ENCODE data around the gene OR11H6.
"Not testable (repeated sequence)": the region's sequence is repeated elsewhere in the genome, so short reads cannot be mapped to it uniquely, and the experiment has no call there.

Gene OR11H6, protein sequence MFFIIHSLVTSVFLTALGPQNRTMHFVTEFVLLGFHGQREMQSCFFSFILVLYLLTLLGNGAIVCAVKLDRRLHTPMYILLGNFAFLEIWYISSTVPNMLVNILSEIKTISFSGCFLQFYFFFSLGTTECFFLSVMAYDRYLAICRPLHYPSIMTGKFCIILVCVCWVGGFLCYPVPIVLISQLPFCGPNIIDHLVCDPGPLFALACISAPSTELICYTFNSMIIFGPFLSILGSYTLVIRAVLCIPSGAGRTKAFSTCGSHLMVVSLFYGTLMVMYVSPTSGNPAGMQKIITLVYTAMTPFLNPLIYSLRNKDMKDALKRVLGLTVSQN

DNA sequence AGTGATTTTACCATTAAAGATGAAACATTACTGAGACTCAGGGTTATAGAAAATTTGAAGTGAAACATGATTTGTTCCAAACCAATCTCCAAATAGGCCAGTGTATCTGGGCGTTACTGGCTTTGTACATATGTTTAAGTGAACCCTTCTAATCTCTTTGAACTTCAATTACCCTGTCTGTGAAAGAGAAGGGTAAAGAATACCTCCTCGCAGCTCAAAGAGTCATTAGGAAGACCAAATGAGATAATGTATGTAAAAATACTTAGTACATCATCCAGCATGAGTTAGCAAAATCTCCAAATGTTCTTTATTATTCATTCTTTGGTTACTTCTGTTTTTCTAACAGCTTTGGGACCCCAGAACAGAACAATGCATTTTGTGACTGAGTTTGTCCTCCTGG is at the start of gene OR11H6:
Gene OR11H6, plus strand, starts transcription at position 301 of the 400 bp plus-strand sequence. Its CDS starts 0 bp downstream, at position 301.
- Mint-ChIP-seq H3K4me3 (no peak within 1 kb of the TSS), H3K27me3 (ENCODE audit: low read depth) (no peaks in the 10 kb centered on the region), H3K27ac (no peak within 1 kb of the TSS), H3K9me3 (peaks cover 28% of the 10 kb centered on the region), H3K4me1 (no peaks in the 10 kb centered on the region), H3K36me3 (ENCODE audit: low read depth) (no peaks in the 10 kb centered on the region)
- TF ChIP-seq, protein P1, sequence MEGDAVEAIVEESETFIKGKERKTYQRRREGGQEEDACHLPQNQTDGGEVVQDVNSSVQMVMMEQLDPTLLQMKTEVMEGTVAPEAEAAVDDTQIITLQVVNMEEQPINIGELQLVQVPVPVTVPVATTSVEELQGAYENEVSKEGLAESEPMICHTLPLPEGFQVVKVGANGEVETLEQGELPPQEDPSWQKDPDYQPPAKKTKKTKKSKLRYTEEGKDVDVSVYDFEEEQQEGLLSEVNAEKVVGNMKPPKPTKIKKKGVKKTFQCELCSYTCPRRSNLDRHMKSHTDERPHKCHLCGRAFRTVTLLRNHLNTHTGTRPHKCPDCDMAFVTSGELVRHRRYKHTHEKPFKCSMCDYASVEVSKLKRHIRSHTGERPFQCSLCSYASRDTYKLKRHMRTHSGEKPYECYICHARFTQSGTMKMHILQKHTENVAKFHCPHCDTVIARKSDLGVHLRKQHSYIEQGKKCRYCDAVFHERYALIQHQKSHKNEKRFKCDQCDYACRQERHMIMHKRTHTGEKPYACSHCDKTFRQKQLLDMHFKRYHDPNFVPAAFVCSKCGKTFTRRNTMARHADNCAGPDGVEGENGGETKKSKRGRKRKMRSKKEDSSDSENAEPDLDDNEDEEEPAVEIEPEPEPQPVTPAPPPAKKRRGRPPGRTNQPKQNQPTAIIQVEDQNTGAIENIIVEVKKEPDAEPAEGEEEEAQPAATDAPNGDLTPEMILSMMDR (IDR thresholded peaks at IDR 0.05; ENCODE audit: unreplicated experiment in 3 of 3): no peak

DNA sequence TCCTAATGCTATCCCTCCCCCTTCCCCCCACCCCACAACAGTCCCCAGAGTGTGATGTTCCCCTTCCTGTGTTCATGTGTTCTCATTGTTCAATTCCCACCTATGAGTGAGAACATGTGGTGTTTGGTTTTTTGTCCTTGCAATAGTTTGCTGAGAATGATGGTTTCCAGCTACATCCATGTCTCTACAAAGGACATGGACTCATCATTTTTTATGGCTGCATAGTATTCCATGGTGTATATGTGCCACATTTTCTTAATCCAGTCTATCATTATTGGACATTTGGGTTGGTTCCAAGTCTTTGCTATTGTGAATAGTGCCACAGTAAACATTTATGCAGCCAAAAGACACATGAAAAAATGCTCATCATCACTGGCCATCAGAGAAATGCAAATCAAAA is 49.3 kb upstream of the OR11H6 start:
- H3K9me3 Mint-ChIP-seq: peaks cover 34% of the 10 kb centered on the region
- H3K27ac Mint-ChIP-seq; H3K4me1 Mint-ChIP-seq; H3K4me3 Mint-ChIP-seq; H3K27me3 Mint-ChIP-seq (ENCODE audit: low read depth); H3K36me3 Mint-ChIP-seq (ENCODE audit: low read depth): not testable (repeated sequence)

DNA sequence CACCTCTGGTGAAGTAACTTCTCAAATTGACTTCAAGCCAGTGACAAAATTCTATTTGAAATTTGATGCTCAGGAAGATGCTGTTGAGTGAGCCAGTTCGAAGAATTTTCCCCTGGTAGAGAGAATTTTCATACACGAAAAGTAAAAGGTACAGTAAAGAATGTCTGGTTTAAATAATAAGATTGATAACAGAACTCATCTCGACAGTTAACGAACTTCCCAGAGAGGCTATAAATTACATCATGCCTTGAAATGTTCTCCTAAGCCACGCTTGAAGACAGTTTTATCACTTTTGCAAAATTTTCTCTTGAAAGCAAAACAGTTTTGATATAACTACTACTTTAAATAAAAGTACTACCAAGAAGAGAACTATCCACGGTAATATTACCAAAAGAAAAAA is 47.2 kb upstream of the OR11H6 start:
- H3K36me3 Mint-ChIP-seq (ENCODE audit: low read depth): no peaks in the 10 kb centered on the region
- no peak overlapping the region for H3K27ac Mint-ChIP-seq
- no peaks in the 10 kb centered on the region for H3K27me3 Mint-ChIP-seq (ENCODE audit: low read depth)
- H3K4me1 Mint-ChIP-seq: no peaks in the 10 kb centered on the region
- TF ChIP-seq, protein P1 (IDR thresholded peaks at IDR 0.05; ENCODE audit: unreplicated experiment in 3 of 3): no peak
- peaks cover 38% of the 10 kb centered on the region for H3K9me3 Mint-ChIP-seq
- H3K4me3 Mint-ChIP-seq: no peak overlapping the region

DNA sequence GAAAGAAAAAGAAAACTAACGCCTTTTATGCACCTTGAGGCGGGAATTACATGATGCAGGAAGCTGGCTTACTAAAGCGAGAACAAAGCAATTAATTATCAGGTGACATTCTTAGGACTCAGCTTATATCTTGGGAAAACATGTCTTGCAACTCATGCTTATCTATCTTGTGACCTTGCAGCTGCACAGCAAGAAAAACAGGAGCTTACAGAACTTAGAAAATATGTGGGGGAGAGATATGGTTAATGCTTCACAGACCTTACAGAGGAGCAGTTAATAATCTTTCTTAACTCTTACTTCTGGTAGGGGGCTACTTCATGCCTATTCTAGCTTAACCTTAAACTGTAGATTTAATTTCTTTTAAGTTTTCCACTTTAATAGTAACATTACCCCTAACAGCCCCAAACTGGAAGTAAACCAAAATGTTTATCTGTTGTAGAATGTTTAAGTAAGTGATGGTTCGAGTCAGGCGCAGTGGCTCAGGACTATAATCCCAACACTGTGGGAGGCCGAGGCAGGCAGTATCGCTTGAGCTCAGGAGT is 46.0 kb upstream of the OR11H6 start:
- TF ChIP-seq, protein P1 (IDR thresholded peaks at IDR 0.05; ENCODE audit: unreplicated experiment in 3 of 3): no peak
- no peaks in the 10 kb centered on the region for H3K4me1 Mint-ChIP-seq
- H3K4me3 Mint-ChIP-seq: no peak overlapping the region
- H3K27ac Mint-ChIP-seq: no peak overlapping the region
- H3K9me3 Mint-ChIP-seq: peaks cover 45% of the 10 kb centered on the region
- H3K36me3 Mint-ChIP-seq (ENCODE audit: low read depth): no peaks in the 10 kb centered on the region
- no peaks in the 10 kb centered on the region for H3K27me3 Mint-ChIP-seq (ENCODE audit: low read depth)

DNA sequence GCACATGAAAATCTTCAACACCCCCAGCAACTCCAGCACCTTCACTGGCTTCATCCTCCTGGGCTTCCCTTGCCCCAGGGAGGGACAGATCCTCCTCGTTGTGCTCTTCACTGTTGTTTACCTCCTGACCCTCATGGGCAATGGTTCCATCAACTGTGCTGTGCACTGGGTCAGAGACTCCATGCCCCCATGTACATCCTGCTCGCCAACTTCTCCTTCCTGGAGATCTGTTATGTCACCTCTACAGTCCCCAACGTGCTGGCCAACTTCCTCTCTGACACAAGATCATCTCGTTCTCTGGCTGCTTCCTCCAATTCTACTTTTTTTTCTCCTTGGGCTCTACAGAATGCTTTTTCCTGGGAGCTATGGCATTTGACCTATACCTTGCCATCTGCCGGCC is 44.3 kb upstream of the OR11H6 start:
- TF ChIP-seq, protein P1 (IDR thresholded peaks at IDR 0.05; ENCODE audit: unreplicated experiment in 3 of 3): no peak
- Mint-ChIP-seq H3K4me3 (no peak overlapping the region), H3K27ac (no peak overlapping the region), H3K9me3 (peaks cover 42% of the 10 kb centered on the region), H3K36me3 (ENCODE audit: low read depth) (no peaks in the 10 kb centered on the region), H3K4me1 (no peaks in the 10 kb centered on the region), H3K27me3 (ENCODE audit: low read depth) (no peaks in the 10 kb centered on the region)

DNA sequence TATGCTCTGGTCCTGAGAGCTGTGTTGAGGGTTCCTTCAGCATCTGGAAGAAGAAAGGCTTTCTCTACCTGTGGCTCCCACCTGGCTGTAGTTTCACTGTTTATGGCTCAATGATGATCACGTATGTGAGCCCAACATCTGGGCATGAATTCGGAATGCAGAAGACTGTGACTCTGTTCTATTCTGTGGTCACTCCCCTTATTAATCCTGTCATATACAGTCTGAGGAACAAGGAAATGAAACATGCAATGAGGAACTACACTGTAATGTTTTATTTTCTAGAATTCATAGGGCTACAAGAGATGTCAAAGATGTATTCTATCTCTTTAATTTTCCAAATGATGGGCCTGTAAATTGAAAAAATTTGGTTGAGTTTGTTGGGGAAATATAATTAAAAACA is 43.6 kb upstream of the OR11H6 start:
- H3K9me3 Mint-ChIP-seq: peaks cover 42% of the 10 kb centered on the region
- no peaks in the 10 kb centered on the region for H3K4me1 Mint-ChIP-seq
- TF ChIP-seq, protein P1 (IDR thresholded peaks at IDR 0.05; ENCODE audit: unreplicated experiment in 3 of 3): no peak
- H3K4me3 Mint-ChIP-seq: no peak overlapping the region
- no peaks in the 10 kb centered on the region for H3K27me3 Mint-ChIP-seq (ENCODE audit: low read depth)
- H3K36me3 Mint-ChIP-seq (ENCODE audit: low read depth): no peaks in the 10 kb centered on the region
- H3K27ac Mint-ChIP-seq: no peak overlapping the region
